ENCODE measurements around the gene RMDN3.

DNA sequence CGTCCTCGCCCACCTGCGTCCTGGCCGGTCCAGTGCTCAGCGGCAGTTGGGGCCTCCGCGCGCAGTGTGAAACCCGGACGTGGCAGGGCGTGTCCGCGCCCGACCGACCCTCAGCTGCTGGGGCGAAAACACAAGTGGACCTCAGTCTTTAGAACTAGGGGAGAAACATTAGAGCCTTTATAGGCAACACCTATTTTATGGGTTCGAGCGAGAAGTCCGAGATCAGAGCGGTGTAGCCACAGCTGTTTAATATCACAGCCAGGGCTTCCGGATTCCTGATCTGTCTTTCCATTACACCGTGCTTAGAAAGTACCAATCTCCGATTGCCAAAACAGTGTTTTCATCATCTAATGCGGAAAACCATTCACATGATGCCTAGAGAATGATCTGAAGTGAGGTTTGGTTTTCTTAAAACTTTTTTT is 59.6 kb downstream of the RMDN3 start:
- TF ChIP-seq, protein P1, sequence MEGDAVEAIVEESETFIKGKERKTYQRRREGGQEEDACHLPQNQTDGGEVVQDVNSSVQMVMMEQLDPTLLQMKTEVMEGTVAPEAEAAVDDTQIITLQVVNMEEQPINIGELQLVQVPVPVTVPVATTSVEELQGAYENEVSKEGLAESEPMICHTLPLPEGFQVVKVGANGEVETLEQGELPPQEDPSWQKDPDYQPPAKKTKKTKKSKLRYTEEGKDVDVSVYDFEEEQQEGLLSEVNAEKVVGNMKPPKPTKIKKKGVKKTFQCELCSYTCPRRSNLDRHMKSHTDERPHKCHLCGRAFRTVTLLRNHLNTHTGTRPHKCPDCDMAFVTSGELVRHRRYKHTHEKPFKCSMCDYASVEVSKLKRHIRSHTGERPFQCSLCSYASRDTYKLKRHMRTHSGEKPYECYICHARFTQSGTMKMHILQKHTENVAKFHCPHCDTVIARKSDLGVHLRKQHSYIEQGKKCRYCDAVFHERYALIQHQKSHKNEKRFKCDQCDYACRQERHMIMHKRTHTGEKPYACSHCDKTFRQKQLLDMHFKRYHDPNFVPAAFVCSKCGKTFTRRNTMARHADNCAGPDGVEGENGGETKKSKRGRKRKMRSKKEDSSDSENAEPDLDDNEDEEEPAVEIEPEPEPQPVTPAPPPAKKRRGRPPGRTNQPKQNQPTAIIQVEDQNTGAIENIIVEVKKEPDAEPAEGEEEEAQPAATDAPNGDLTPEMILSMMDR (IDR thresholded peaks at IDR 0.05; ENCODE audit: low read depth, low read length, missing input control) = no peak
- no peak for TF ChIP-seq NR2F2 (IDR thresholded peaks at IDR 0.05)
- no peak for TF ChIP-seq EGR1 (IDR thresholded peaks at IDR 0.05; ENCODE audit: low read depth in 2 of 2)
- TF ChIP-seq, protein P2, sequence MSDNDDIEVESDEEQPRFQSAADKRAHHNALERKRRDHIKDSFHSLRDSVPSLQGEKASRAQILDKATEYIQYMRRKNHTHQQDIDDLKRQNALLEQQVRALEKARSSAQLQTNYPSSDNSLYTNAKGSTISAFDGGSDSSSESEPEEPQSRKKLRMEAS (IDR thresholded peaks at IDR 0.05) = no peak
- no peak for TF ChIP-seq RXRA (IDR thresholded peaks at IDR 0.05)
- no peak for TF ChIP-seq HNF4A (conservative IDR thresholded peaks at IDR 0.05)
- no peak for TF ChIP-seq RAD21 (IDR thresholded peaks at IDR 0.05)
